HG02884 (cell line): Measurements from ENCODE around the gene NR3C1.

ENCODE experiments used
- ATAC-seq: cut with Tn5 transposase; IDR thresholded peaks from one replicate; pipeline ENCODE4 v1.9.1; 2021; ENCODE audit warnings: mild to moderate bottlenecking, moderate library complexity; ENCODE audit not compliant: unreplicated experiment

NR3C1 gene

DNA sequence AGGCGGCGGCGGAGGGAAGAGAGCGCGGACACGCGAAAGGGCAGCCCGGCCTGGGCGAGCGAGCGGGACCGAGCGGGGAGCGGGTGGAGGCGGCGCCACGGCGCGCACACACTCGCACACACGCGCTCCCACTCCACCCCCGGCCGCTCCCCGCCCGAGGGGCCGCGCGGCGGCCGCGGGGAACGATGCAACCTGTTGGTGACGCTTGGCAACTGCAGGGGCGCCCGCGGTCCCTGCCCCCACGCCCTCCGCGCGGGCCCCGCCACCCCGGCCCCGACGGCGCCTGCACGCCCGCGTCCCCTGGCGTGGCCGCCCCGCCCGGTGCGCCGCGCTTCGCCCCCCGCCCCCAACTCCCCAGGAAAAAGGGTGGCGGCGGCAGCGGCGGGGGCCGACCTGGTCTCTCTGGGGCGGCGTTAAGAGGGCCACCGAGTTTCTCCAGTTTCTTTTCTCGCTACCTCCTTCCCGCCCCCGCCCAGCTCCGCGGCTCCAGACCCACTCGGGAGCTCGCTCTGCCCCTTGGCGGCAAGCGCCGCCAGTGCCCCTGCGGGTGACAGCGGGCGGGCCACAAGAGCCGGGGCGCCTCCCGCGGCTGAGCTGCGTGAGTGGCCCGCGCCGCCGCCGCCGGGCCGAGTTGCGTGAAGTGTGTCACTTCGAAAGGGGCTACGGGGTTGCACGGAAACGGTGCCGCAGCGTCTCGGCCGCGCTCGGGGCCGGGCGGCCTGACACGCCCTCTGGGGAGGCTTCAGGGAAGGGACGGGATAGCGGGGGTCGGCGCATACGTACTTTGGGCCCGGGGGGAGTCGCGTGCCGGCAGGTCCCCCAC is at the start of gene NR3C1:
Gene NR3C1 (minus strand): TSS at position 94 of the 823 bp plus-strand sequence. CDS start 2,847 bp downstream, outside the sequence.
- peak; percentile 60 for ATAC-seq

DNA sequence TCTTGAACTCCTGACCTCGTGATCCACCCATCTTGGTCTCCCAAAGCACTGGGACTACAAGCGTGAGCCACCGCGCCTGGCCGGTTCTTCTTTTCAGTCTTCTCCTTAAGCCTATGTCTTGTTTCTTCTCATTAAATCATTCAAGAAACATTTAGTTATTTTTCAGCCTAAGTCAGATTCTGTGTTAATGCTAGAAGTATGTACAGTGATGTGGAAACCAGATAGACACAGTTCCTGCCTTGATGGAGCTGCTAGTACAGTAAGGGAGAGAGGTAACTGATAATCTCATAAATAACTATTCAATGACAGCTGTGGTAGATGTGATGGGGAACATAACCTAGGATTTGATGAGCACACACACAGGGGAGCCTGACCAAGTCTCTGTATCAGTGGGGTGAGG is 46.3 kb upstream of the NR3C1 start:
- ATAC-seq, result no peak

DNA sequence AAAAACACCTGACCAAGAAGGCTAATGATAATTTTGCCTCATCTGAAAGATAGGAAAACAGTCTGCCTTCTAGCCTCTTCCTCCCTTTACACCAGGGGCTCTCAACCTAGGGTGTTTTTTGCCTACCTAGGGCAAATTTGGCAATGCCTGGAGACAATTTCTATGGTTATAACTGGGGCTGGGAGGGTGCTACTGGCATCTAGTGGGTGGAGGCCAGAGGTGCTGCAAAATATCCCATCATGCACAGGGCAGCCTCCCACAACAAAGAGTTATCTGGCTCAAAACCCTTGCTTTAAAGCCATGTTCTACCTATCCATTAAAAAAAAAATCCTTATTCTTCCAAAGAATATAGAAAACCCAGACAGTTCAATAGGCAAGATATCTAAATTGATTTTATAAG is 45.0 kb upstream of the NR3C1 start:
- no peak for ATAC-seq

DNA sequence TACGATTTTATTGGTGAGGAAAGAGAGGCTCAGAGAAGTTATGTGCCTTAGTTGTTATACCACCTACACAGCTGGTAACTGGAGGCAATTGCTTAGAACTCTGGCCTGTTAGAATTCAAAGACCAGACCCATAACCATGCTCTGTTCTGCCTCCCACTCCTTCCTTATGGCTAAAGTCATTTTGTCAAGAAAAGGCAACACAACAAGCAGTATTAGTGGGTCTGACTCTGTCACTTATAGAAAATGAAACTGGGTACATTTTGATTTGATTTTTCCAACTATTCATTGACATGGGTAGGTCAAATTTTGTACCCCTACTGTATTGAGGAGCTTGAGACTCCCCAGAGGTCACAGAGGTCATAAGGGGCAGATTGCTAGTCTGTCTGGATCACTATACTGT is 44.5 kb upstream of the NR3C1 start:
- ATAC-seq, result no peak

DNA sequence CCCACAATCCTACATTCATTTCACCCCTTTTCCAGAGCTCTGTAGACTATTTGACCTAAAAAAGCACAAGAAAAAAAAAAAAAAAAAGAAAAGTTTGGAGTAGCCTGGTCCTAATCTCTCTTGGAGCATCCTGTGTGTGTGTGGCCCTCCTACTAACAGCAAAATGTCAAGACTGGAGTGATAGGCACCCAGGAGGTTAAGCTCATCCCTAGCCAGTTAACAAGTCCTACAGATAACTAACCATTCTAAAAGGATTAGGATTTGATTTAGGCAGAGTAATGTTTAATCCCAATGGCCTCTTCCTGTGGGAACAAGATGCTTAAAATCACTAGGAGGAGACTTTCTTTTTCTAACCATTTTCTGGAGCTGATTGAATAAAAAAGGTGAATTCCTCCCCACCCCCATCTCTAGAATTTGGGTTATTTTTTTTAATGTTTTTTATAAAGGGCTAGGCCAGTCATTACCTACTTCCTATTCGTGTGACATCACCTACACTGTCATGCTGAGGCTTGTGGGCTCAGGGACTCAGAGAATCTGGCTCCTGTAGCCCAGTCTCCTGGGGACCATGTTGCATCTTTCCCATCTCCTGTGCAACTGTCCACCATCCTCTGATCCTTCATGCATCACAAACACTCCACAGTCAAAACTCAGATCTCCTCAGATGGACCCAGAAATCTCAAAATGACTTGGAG is 43.2 kb upstream of the NR3C1 start:
- no peak for ATAC-seq

DNA sequence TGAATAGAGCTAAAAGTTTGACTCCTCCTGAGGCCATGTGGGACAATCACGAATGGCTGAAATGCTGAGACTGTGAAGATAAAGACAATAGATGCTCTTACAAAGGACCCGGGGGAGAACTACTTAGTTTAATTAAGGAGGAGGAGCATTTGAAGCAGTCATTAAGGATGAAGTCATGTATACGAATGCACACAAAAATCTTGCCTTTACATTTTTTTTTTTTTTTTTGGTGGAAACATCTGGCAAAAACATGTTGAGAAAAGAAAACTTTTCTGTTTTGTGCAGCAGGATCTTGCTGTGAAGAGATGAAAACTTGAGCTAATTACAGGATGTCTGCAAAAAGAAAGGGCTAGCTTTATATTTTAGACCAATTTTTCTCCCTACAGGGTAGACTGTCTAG is 42.3 kb upstream of the NR3C1 start:
- ATAC-seq, result no peak

DNA sequence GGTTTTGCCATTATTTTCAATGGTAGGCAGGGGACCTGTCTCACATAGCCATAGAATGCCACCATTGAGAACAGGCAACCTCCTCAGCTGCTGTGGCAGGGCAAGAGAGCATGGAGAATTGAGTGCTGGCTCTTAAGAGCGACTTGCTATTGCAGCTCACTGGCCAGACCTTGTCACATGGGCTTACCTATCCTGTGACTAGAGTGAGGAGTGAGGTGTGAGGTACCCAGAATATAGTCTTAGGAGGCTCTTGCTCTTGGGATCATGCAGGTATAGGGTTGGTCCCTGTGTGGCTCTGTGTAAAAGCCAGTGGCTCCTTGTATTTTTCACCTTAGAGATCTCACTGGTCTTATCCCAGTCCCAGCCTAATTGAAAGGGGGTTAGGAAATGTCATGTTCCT is 39.8 kb upstream of the NR3C1 start:
- ATAC-seq, result no peak

DNA sequence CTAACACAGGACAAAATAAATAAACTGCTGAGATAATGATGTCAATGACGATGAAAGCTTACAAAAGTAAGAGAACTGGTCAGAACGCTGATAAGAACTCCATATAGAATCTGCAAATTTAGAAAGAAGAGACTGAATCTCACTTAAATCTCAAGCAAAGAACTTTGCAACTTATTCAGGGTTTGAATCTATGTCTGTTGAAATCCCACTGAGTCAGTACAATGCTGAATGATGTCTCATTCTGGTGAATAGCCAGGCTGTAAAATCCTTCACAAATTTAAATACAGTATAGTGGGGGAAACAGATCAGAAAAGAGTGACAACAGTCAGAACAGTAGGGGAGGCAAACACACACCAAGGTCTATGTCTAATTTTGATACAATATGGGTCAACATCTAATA is 38.9 kb upstream of the NR3C1 start:
- no peak for ATAC-seq

DNA sequence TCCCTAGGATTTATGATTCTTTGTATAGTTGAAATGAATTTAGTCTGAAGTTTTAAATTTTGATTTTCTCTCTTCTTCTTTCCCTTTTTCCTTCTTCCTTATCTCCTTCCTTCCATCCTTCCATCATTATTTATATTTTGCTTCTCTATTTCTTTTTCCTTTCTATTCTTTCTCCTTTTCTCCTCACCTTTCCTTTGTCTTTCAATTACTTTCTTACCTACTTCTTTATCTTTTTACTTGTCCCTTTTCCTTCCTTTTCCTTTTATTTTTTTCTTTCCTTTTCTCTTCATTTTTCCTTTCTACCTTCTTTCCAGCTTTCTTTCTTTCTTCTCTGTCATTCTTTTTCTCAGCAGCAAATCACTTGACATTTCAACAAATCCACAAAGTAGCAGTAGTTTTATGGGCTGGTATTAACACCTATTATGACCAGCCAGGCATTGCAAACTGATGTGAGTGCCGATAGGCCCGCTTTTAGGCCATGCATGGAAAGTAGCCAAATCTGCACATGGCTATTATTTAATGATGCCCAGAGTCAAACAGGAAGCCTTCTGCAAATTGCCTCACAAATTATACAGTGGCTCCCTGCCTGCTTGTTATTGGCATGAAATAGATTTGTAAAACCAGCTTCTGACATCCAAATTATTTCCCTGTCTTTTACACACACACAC is 37.1 kb upstream of the NR3C1 start:
- no peak for ATAC-seq

DNA sequence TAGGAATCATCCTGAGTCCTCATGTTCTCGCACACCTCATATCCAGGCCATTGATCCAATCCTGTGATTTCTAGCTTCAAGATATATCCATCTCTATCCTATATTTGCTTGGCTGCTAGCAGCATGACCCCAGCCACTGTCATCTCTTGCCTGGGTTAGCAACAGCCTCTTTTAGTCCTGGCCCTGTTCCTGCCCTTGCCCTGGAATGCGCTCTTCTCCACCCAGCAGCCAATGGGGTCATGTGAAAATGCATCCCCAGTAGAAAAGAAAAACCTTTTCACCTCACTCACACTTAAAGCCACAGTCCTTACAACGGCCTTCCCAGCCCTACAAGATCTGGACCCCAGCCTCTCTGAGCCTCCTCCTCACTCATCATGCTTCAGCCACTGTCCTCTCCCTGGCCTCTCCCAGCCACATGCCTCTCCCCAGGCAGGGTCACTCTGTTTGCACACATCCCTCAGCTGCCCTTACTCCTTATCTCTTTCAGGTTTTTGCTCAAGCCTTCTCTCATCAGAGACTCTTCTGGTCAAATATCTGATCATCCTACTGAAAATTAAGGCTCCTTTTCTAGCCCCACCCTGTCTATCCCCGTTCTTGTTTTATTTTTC is 34.3 kb upstream of the NR3C1 start:
- no peak for ATAC-seq

DNA sequence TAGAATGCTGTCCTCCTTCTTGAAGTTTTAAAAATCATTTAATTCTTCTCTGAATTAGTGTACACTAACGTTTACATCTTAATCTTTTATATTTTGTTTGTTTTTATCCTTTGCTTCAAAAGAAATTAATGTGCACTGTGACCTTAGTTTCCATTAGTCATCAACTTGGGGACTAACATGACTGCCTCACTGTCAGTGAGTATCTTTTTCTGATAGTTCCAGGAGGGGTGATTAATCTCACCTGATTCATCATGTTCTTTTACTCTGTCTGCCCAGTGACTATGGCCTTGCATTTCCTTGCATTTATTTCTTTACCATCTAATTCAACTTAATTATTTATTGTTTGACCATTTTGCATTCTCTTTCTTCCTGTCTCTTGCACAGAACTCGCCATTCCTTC is 33.4 kb upstream of the NR3C1 start:
- ATAC-seq, result no peak

DNA sequence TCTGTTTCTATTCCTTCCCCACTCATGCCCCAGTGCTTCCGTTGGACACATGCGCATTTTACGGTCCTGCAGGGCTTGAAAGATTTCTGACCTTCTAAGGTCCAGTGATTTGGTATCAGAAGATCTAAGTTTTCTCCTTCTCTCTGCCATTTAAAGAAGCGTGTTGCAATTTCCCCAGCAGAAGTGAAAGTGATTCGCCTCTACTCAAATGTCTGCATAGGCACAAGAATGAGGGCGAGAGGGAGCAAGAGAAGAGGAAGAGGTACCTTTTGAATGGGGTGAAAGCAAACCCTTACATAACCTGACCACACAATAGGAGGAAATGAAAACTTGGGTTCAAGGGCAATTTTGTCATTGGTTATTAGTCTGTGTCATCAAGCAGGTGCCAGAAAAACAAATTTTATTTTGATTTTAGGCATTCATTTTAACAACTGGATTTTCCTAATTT is 31.7 kb upstream of the NR3C1 start:
- peak; percentile 90 for ATAC-seq

DNA sequence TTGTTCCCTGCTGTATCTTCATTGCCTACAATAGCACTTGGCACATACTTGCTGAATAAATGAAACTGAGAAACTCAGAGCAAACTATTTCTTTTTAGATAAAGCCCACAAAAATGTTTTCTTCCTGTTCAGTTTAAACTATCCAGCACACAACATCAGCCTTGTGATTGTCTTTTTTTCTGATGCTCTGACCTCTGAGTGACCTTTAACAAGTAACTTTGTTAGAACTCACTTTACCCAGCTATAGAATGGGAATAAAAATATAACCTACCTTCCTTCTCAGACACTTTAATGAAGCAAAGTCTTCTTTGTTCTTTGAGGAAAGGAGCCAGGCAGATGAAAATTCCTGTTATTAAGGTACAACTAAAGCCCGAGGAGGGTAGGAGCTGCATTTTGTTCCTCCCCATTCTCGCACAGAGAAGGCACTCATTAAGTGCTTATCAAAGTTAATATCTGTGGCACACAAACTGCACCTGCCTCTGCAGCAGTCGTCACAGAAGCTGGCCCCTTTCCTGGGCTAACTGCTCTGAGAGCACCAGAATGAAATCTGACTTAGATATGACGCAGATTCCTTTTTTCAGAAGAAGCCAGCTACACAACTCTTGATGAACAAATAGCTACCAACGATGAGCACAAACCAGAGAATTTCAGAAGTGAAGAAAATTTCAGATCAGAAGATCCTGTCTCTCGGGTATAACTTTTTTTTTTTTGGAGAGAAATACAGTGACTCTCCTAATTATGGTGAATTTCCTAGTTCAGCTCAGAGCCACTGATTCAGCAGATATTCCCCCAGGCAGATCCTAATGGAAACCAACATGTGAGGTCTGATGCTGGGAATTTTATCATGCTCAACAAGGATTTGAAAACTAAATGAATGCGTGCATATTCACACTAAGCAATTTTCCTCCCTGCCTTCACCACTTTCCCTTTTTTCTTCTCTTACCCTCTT is 31.0 kb upstream of the NR3C1 start:
- peak; percentile 27 for ATAC-seq

DNA sequence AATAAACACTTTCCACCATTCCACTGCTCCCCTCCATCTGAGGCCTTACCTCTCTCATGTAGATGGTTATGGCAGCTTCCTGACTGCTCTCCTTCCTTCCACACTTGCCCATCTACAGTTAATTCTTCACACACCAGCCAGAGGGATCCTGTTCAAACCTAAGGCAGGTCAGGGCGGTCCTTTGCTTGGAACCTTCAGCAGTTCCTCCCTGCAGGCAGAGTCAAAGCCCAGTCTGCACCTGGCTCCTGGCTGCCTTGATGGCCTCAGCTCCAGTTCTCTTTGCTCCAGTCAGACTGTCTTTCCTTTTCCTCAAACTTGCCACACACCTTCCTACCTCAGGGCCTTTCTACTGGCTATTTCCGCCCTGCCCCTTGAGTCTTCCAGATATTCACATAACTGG is 30.2 kb upstream of the NR3C1 start:
- ATAC-seq, result no peak

DNA sequence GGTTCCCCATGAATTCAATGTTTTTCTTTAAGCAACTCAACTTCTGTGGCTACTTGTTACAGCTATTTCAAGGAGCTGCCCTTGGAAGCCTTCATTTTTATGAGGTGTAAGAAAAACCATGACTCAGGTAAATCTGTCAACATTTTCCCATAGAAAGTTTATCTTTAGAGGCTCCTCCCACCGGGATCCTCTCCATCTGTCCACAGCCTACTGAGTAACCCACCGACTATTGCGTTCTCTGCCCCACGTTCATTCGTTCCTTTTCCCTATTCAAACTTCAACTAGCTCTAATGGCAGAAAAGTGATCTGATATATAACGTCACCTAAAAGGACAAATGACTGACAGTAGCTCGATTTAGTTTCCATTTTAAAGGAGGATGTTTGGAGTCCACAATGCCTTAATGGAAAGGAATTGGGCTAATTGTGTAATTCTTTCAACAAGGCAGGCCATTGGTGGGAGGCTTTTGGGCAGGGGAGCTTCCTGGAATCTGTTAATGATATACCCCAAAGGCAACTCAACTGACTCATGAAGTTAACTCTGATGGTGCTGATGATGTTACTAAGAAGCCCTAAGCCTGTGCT is 29.3 kb upstream of the NR3C1 start:
- no peak for ATAC-seq

DNA sequence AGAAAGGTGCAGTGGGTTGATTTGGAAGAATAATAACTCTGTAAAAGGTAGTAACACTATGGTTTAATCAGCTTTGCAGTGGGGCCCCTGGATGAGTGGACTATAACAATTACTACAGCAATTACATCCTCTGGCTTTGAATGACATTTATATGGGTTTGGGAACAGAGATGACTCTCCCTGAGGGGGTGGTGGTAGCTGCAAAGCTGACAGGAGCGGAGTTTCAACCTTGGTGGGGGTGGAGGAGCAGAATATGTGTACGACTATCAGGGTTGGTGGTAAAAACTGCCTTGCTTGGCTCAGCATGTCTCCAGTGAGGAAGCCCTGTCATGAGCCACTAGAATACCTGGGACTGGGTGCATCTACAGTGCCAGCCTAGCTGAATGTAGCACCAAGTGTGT is 28.3 kb upstream of the NR3C1 start:
- ATAC-seq, result no peak

DNA sequence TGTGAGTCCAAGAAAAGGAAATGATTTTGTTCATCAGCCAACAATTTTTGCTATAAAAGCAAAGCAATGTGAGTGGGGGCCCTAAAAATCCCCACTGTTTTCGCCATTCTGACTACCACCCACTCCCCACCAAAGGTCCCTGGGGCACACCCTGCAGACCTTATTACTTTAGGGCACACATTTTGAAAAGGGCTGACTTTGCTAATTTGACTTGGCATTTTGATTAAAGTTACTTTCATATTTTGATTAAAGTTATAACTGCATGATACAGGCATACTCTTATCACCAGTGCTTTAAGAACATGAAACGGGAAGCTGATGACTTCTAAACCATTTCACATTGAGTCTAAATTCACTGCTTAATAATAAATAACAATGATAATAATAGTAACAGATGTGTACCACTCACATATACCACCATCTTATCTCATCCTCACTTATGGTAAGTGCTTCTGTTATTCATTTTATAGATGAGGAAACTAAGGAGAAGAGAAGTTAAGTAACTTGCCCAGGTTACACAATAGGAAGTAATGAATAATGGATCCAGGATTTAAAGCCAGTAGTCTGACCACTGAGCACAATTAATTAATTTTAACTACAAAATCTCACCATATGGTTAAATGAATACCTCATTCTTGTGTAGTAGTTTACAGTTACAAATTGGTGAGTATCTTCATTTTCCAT is 25.4 kb upstream of the NR3C1 start:
- no peak for ATAC-seq

DNA sequence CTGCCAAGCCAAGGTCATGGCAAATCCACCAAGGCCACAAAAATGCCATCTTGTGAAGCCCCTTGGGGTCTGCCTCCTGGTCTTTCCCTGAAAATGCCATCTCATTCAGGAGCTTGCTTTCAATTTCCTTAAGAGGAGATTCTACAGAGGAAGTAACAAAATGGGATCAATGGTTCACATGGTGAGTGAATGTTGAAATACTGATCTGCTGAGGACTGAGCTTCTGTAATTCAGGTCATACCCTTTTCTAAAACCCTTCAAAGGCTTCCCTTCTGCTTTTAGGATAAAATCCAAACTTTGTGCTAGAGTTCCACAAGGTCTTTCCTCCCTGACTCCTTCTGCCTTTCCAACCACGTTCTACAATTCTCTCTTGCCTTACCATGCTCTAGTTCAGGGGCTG is 24.7 kb upstream of the NR3C1 start:
- no peak for ATAC-seq

DNA sequence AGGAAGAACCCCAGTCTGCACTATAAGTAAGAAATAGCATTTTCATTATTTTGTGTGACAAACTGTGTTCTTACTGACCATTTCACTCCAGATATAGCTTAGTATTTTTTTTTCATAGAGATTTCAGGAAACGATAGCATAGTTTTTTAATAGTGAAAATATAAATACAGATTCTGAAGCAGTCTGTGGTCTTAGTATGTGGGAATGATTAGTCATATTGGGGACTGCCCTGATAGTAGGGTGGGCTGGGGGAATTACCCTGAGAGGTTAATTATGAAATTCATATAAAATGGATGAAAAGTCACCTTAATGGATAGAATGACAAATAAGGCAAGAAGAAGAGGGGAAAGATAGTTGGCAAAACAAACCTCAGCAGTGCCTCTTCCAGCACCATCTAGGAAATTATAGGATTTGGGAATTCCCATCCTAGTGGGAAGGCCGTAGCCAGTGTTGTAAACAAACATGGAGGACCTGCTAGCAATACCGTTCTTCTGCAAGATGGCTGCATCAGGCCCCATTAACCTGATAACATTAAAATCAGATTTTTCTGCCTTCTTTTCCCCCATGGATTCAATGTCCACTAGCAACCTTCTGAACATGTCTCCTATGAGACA is 23.7 kb upstream of the NR3C1 start:
- ATAC-seq, result peak; percentile 42
